COLO668 (cell line): ENCODE measurements around the gene ACAP2.
"Not testable (repeated sequence)": the region's sequence is repeated elsewhere in the genome, so short reads cannot be mapped to it uniquely, and the experiment has no call there.

Source experiments
- DNase-seq: peaks from one replicate; lab custom pipeline; 2025; ENCODE audit not compliant: unreplicated experiment; lab: John Stamatoyannopoulos, UW

ACAP2 gene, protein sequence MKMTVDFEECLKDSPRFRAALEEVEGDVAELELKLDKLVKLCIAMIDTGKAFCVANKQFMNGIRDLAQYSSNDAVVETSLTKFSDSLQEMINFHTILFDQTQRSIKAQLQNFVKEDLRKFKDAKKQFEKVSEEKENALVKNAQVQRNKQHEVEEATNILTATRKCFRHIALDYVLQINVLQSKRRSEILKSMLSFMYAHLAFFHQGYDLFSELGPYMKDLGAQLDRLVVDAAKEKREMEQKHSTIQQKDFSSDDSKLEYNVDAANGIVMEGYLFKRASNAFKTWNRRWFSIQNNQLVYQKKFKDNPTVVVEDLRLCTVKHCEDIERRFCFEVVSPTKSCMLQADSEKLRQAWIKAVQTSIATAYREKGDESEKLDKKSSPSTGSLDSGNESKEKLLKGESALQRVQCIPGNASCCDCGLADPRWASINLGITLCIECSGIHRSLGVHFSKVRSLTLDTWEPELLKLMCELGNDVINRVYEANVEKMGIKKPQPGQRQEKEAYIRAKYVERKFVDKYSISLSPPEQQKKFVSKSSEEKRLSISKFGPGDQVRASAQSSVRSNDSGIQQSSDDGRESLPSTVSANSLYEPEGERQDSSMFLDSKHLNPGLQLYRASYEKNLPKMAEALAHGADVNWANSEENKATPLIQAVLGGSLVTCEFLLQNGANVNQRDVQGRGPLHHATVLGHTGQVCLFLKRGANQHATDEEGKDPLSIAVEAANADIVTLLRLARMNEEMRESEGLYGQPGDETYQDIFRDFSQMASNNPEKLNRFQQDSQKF

DNA sequence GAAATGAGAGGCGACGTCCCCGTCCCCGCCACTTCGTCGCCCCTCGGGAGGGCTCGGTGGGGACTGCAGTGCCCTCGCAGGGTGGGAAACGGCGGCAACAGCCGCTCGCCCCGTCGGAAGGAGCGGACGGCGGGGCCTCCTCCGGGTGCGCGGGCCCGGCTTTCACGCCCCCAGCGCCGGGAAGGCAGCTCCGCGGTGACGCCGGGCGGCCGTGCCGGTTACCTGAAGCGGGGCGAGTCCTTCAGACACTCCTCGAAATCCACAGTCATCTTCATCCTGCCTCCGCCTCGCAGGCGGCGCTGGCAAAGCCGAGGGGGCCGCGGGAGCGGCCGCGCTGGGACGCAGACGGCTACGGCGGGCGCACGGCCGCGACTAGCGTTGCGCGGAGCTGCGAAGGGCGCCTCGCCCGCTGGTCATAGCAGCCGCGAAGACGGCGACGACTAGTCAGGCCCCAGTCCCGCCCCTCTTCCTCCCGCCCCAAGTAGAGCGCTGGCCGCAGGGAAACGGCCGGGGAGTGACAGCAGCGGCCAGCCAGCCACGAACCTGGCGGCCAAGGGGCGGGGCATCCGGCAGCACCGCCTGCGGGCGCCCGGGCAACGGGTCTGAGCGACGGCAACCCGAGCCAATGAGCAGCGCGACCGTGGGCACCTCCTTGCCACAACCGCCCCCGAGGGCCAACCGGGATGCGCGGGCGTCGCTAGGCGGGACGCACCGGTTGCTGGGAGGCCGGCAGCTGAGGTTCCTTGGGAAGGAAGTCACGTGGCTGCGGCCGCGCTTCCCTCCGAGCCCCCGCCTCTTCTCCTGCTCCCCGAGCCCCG is at the start of gene ACAP2:
Gene ACAP2, minus strand, starts transcription at position 448 of the 818 bp plus-strand sequence. Its CDS starts 173 bp downstream, at position 275.
- peak; percentile 98 for DNase-seq

DNA sequence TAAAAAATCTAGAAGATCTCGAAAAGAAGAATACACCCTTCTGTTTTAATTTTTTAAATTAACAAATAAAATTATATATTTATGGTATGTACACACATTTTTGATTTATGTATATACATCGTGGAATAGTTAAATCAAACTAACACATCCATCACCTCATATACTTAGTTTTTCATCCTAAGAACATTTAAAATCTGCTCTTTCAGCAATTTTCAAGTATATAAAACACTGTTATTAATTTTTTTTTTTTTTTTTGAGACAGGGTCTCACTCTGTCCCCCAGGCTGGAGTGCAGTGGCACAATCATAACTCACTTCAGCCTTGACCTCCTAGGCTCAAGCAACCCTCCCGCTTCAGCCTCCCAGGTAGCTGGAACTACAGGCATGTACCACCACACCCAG is 32.8 kb upstream of the ACAP2 start:
- DNase-seq = no peak

DNA sequence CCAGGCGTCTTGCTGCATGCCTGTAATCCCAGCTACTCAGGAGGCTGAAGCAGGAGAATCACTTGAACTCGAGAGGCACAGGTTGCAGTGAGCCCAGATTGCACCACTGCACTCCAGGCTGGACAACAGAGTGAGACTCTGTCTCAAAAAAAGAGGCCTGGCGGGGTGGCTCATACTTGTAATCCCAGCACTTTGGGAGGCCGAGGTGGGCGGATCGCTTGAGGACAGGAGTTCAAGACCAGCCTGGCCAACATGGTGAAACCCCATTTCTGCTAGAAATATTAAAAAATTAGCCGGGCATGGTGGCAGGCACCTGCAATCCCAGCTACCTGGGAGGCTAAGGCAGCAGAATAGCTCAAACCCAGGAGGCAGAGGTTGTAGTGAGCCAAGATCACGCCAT is 32.3 kb upstream of the ACAP2 start:
- not testable (repeated sequence) for DNase-seq

DNA sequence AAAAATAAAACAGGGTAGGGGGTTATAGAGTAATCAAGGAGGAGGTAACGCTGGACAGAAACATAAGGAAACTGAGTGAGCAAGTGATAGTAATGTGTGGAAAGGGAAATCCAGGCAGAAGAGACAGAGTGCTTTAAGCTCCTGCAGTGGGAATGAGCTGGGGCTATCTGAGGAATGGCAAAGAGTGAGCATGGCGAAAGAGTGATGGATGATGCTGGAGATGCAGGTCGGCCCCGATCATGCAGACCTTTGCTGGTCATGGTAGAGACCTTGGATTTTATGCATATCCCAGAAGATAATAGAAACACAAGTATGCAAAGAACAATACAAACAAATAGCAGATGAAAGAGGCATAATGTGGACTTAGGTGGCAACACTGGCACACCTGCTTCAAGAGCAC is 26.0 kb upstream of the ACAP2 start:
- no peak for DNase-seq

DNA sequence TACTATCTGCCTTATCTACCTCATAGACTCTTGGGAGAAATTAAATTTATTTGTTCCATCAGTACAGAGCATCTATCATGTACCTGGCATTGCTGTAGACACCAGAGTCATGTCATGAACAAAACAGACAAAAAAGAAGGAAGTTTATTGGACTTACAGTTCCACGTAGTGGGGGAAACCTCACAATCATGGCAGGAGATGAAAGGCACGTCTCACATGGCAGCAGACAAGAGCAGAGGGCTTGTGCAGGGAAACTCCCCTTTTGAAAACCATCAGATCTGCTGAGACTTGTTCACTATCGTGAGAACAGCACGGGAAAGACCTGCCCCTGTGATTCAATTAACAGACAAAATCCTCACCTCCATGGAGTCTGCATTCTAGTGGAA is 25.6 kb upstream of the ACAP2 start:
- no peak for DNase-seq

DNA sequence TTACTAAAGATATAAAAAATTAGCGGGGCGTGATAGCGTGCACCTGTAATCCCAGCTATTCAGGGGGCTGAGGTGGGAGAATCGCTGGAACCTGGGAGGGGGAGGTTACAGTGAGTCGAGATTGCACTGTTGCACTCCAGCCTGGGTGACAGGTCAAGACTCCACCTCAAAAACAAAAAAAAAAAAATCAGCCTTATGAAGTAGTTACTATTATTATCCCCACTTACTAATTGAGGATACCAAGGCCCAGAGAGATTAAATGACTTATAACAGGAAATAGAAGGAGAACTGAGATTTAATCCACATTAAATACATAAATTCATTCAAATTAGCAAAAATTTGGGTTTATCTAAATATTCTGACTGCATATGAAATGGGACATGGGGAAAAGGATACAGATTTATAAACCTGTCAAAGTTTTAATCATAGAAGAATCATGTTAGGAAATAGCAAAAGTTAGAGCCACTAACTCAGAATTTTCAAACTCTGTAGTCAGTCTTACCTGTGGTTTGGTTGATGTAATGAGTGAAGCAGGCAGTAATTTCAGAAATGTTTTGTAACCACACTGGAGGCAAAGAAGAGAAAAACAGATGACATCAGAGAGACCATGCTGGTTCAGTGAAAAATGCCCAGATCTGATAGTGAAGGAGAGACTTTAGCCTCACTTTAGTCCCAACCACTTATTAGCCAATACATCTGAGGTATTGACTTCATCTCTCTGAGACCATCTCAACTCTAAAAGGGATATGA is 25.0 kb upstream of the ACAP2 start:
- DNase-seq = no peak

DNA sequence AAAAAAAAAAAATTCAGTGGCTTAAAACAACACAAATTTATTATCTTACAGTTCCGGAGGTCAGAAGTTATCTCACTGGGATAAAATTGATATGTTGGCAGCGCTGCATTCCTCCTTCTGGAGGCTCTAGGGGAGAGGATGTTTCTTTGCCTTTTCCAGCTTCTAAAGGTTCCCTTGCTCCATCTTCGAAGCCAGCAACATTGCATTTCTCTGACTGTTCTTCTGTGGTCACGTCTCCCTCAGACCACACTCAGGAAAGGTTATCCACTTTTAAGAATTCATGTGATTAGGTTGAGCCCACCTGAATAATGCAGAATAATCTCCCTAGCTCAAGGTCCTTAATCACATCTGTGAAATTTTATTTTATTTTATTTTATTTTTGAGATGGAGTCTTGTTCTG is 23.4 kb upstream of the ACAP2 start:
- DNase-seq = no peak

DNA sequence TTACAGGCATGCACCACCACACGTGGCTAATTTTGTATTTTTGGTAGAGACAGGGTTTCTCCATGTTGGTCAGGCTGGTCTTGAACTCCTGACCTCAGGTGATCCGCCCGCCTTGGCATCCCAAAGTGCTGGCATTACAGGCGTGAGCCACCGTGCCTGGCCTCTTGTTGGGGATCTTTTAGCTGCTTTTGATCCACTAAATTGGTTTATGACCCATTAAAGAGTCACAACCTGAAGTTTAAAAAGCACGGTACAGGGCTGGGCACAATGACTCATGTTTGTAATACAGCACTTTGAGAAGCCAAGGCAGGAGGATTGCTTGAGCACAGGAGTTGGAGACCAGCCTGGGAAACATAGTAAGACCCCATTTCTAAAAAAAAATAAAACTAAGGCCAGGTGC is 20.1 kb upstream of the ACAP2 start:
- DNase-seq = not testable (repeated sequence)

DNA sequence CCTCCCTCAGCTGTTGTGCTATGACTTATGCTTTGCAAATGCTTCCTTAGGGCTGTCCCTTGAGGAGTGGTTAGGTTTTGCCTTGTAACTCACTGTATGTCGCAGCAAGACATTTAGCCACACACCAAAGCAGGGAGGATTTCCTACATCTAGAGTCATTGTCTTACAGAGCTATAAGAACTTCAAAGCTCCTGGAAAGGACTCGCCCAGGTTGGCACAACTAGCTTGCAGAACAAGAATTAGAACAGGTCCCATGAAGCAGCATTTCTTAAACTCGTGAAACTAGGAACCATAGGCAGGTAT is 19.4 kb upstream of the ACAP2 start:
- DNase-seq = no peak

DNA sequence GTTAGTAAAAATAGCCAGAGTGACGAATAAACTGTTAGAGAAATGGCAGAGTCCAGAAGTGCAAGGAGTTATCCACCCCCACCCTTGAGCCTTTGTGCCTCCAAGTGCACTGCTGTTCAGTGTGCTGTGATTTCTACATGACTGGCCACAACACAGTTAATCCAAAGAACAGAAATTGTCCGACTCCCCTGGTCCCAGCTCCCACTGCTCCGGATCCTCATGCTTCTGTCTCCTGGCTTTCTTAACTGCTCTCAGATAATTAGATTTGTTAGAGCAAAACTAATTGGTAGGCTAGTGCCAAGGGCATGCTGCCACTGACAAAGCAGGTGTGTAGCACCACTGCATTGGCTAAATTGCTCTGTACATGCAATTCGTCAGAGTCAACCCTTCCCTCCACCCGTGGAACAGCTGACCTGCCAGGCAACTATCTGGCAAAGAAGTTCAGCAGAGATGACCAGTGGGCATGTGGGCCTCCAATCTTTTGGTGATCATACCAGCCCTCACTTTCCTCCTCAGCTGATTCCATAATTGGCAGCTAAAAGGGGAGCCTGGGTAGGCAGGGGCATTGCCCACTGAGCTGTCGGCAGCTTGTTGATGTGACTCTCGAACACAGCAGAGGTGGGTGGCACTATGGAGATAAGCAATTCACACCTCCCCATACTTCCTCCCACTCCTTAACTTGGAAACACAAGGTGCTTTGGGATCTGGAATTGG is 18.9 kb upstream of the ACAP2 start:
- DNase-seq = no peak

DNA sequence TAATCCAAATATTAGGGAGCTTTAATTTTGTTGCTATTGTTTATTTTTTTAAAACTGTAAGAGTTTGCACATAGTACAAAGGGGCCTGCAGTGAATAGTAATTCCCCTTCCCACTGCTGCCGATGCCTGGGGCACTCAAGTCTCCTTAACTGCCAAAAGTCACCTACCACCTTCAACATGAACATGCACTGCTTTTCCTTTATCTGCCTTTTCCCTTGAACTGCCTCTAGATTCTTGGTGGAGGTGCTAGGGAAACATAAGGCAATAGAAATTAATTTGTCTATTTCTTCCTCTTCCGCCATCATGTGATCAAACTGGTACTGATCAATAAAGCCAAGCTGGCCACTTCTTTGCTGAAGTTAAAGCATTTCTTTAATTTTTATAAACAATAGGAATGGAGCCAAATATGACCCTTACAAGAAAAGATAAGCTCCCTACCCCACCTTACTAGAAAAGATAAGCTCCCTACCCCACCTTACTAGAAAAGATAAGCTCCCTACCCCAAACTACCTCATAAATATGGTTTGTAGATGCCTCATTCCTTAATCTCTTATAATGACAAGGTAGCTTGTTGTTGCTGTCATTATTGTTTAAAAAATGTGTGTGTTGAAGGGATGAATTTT is 17.4 kb upstream of the ACAP2 start:
- no peak for DNase-seq

DNA sequence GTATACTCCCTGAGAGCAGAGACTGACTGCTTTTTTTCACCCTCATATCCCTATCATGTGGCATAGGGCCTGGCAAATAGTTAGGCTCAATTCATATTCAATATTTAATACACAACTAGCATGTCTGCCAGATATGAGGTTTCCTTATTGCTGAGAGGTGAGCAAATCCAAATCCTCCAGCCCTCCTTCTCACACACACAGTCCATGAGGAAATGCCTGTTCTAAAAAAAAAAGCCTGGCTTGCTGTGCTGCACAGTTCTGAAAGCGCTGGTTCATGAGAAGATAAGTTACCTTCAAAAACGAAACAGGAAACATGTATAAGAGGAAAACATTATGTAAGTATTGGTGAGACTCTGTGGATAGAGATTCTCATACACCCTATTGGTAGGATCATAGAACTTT is 15.5 kb upstream of the ACAP2 start:
- no peak for DNase-seq

DNA sequence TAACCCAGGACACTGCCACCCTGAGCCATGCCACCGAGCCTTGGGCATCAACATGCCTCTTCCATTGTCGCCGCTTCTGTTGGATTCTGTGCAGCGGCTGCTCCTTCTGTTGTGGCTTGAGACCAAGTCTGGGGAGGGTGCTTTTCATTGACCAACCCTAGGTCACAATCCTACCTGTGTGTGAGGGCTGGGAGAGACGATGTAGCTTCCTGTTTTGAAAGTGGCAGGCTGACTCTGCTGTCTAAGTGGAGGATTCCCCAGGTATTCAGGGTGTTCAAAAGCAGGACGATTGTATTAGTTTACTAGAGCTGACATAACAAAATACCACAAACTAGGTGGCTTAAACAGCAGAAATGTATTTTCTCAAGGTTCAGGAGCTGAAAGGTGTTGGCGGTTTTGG is 13.0 kb upstream of the ACAP2 start:
- no peak for DNase-seq

DNA sequence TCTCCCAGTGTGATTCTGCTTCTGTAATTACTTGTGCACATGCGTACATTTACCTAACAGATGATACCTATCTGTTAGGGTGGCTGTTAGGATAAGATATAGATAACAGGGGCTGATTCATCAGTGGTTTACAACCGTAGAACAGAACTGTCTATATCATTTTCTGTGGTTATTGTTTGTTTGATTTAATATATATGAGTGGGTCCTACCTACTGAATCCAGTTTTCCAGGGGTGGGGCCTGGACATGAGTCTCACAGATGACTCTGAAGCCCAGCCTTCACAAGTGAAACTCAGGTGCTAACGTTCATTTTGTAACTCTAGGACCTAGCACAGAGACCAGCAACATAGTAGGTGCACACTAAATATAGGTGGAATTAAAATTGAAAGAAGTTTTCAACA is 10.4 kb upstream of the ACAP2 start:
- peak; percentile 2 for DNase-seq

DNA sequence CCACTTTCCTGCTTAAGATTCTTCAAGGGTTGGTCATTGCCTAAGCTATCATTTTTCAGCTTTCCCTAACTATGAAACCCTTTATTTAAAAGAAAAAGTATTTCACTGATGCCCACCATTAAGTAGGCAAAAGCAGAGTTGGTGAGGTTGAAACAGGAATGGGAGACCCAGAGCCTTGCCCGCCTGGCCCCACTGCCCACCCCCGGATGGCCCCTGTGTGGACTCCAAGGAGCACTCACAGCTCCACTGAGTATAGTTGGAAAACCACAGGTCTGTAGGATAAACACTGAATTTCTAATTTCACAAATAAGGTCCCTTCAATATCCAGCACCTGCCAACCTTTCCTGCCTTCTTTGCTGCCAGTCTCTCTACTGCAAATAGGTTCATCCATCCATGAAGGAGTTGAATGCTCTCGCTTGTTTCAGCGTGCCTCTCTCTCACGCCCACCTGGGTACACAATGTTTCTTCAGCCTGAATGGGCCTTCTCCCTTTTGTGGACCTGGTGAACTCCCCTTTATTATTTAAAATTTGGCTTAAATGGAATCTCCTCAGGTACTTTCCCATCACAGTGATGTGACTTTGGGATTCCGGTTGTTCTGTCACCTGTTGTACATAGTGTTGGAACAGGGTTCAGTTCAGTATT is 8.7 kb upstream of the ACAP2 start:
- peak; percentile 62 for DNase-seq

DNA sequence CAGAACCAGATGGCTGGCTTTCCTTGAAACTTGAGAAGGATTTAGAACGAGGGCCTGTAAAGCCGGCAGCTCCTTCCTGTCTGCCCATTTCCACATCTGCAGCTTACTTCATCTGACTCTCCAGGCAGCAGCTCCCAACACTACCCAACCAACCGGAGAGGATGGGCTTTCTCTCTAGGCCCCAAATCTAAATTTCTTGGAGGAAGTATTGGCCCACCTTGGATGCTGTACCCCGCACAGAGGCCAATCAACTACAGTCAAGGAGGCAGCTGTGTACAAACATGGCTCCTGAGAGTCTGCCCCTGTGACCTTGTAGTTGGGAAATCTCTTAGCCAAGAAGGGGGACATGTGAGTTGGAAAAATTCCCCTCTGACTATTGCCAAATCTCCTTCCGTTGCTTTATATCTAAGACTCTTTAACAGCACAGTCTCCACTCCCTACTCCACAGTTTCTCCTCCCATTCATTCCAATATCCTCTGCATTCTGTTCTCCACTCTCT is 8.0 kb upstream of the ACAP2 start:
- DNase-seq = peak; percentile 12

DNA sequence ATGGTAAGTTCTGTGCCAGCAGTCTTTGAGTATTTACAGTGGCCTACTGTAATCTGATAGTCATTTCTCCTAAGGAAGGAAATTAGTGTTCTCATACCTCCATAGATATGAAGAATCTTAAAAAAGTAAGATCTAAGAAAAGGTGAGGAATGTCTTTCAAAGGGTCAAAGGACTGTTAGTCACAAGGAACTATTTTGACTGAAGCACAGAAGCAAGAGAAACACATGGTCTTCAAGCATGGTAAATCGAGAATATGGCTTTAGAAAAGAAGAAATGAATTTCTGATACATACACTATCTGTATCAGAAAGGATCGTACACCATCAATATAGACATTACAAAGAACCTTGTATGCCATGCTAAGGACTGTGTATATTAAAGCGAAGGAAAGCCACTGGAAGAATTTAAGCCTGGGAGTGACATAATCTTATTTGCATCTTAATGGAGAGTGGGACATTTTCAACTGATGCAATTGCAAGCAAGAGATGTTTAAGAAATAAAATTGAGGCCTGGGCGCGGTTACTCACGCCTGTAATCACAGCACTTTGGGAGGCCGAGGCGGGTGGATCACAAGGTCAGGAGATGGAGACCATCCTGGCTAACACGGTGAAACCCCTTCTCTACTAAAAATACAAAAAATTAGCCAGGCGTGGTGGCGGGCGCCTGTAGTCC is 5.5 kb upstream of the ACAP2 start:
- no peak for DNase-seq

DNA sequence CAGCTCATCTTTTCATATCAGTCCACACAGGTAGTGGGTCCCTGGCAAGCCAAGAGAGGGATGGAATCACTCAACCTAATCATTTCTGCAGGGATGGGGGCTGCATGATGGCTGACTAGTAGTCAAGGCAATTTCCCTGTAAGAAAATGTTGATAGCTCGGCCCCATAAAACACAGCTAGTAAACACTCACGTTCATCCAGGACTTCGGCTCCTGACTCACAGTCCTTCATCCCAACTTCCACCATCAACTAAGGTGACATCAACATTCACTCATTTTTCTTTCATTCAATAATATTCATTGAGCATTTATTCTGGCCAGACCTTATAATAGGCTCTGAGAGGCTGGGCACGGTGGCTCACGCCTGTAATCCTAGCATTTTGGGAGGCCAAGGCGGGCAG is 4.4 kb upstream of the ACAP2 start:
- DNase-seq = no peak

DNA sequence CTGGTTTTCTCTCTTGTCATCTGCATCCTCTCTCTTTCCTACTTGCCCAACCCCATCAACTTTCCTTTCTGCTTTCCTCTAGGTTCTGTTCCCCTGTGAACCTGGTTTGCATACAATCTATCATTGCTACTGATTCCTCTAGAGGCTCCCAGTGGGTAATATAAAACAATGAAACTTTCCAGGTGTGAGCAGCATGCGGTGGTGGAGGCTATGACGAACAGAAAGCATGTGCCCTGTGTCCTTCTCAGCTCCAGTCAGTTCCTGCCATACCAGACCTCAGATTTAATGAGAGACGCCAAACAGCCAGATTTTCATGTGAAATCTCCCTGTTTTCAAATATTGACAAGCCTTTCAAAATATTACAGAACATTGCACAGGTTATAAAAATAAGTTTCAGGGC is 3.5 kb upstream of the ACAP2 start:
- no peak for DNase-seq
